Common myeloid progenitor, CD34-positive (primary cell): Measurements from ENCODE around the gene KMT2E.

Source experiments
- CTCF ChIA-PET: fragments of 350-600 bp; sonication (Branson Sonifier 250); formaldehyde crosslinking; loops from one replicate; lab custom pipeline; 2021; ENCODE audit warnings: antibody characterized with exemption; lab: Charles Lee
- POLR2A ChIA-PET: fragments of 350-600 bp; sonication (Branson Sonifier 250); formaldehyde crosslinking; loops from one replicate; lab custom pipeline; 2021; ENCODE audit warnings: antibody characterized with exemption; lab: Charles Lee
- DNase-seq, 3 donors: peaks; one replicate each; pipeline versions ENCODE4 v3.0.0 to v3.0.0-alpha.2; 2013
- H3K27ac ChIP-seq, 2 experiments: 1 replicate in 1 of 2; 2 replicates in 1 of 2; pipeline ENCODE4 v1.7.0; 2013; ENCODE audit warnings: inconsistent platforms in 2 of 2, low read length in 2 of 2, mild to moderate bottlenecking in 2 of 2, low read depth in 1 of 2, moderate library complexity in 1 of 2; ENCODE audit not compliant: severe bottlenecking in 2 of 2, insufficient read depth in 1 of 2, poor library complexity in 1 of 2
- H3K27me3 ChIP-seq, 5 experiments: replicated peaks in 2 of 5; 1 replicate in 3 of 5; 2 replicates in 2 of 5; pipeline versions ENCODE4 v1.6.1 to v1.7.0; 2013; ENCODE audit warnings: low read length in 4 of 5, mild to moderate bottlenecking in 2 of 5, moderate library complexity in 2 of 5, inconsistent platforms in 1 of 5; ENCODE audit not compliant: insufficient read depth in 5 of 5, control insufficient read depth in 4 of 5
- H3K36me3 ChIP-seq, 4 experiments: 1 replicate in 2 of 4; 2 replicates in 2 of 4; pipeline versions ENCODE4 v1.6.1 to v1.7.0; 2013; ENCODE audit warnings: low read length in 3 of 4, control low read depth in 1 of 4, mild to moderate bottlenecking in 1 of 4; ENCODE audit not compliant: control insufficient read depth in 4 of 4, insufficient read depth in 4 of 4
- H3K4me1 ChIP-seq, 4 experiments: 1 replicate in 3 of 4; 2 replicates in 1 of 4; pipeline versions ENCODE4 v1.6.1 to v1.7.1; 2013; ENCODE audit warnings: low read length in 3 of 4, mild to moderate bottlenecking in 3 of 4, control low read depth in 1 of 4, inconsistent platforms in 1 of 4, moderate library complexity in 1 of 4; ENCODE audit not compliant: control insufficient read depth in 4 of 4, insufficient read depth in 4 of 4; ENCODE audit errors: control extremely low read depth in 1 of 4
- H3K4me3 ChIP-seq, 7 experiments: 1 replicate in 4 of 7; 2 replicates in 3 of 7; pipeline versions ENCODE4 v1.5.1 to v1.7.0; 2013; ENCODE audit warnings: mild to moderate bottlenecking in 7 of 7, low read length in 6 of 7, moderate library complexity in 6 of 7, inconsistent platforms in 2 of 7, low read depth in 2 of 7, control low read depth in 1 of 7; ENCODE audit not compliant: insufficient read depth in 4 of 7, control insufficient read depth in 1 of 7; ENCODE audit errors: extremely low read depth in 1 of 7
- H3K9me3 ChIP-seq, 5 experiments: 1 replicate in 4 of 5; 2 replicates in 1 of 5; pipeline versions ENCODE4 v1.6.1 to v1.7.1; 2013; ENCODE audit warnings: low read length in 4 of 5, mild to moderate bottlenecking in 2 of 5, inconsistent platforms in 1 of 5, low read depth in 1 of 5, moderate library complexity in 1 of 5; ENCODE audit not compliant: control insufficient read depth in 4 of 5, insufficient read depth in 2 of 5; ENCODE audit errors: control extremely low read depth in 1 of 5
- WGBS: methylation state at CpG from one replicate; pipeline ENCODE4 v1.1.5; 2013; ENCODE audit not compliant: insufficient coverage; 5-methylcytosine and 5-hydroxymethylcytosine counted together

KMT2E gene

GRCh38 chr7:105151152-105151551 lies 137.1 kb downstream of the KMT2E start:
- H3K4me3 ChIP-seq = no peak overlapping the region
- ChIA-PET CTCF (interaction anchor here (0.6 kb wide), 1 partner anchor 315 kb away, joined by 3 read pairs; no protein-coding TSS in a partner anchor), POLR2A (no interaction called here)
- no CpG with 5 or more reads among the region's 3 CpGs for WGBS
- peaks cover 2 to 11% (median 6%) of the 10 kb centered on the region in 4 experiments for H3K36me3 ChIP-seq
- H3K4me1 ChIP-seq = peaks cover 0 to 3% (median 1%) of the 10 kb centered on the region in 4 experiments
- no peak overlapping the region for H3K27ac ChIP-seq
- DNase-seq = no peak
- no peaks in the 10 kb centered on the region for H3K9me3 ChIP-seq
- H3K27me3 ChIP-seq = no peaks in the 10 kb centered on the region

- POLR2A ChIA-PET = no interaction called here
Observed at GRCh38 chr7:105153531-105153930, 139.5 kb downstream of the KMT2E start.

GRCh38 chr7:105154084-105154483 lies 140.1 kb downstream of the KMT2E start:
- Histone ChIP-seq H3K4me1 (peaks cover 0 to 3% (median 1%) of the 10 kb centered on the region in 4 experiments), H3K4me3 (no peak overlapping the region), H3K9me3 (no peaks in the 10 kb centered on the region), H3K27me3 (no peaks in the 10 kb centered on the region), H3K36me3 (peaks cover 0 to 16% (median 8%) of the 10 kb centered on the region in 4 experiments), H3K27ac (no peak overlapping the region)
- no CpG with 5 or more reads among the region's 2 CpGs for WGBS
- ChIA-PET POLR2A (no interaction called here), CTCF (interaction anchor here (0.6 to 1.6 kb wide), 5 partner anchors 9 to 184 kb away, joined by 3 to 6 read pairs (median 3); no protein-coding TSS in a partner anchor)
- DNase-seq = no peak

More at GRCh38 chr7:105153531-105153930, 139.5 kb downstream of the KMT2E start:
- 100% methylated on average over 3 of the region's 6 CpGs for WGBS
- CTCF ChIA-PET = interaction anchor here (0.5 to 1.6 kb wide), 5 partner anchors 10 to 185 kb away, joined by 3 to 6 read pairs (median 3); no protein-coding TSS in a partner anchor
- H3K4me3 ChIP-seq = no peak overlapping the region
- no peaks in the 10 kb centered on the region for H3K9me3 ChIP-seq
- H3K4me1 ChIP-seq = peaks cover 0 to 3% (median 1%) of the 10 kb centered on the region in 4 experiments
- DNase-seq = no peak
- no peaks in the 10 kb centered on the region for H3K27me3 ChIP-seq
- peaks cover 0 to 16% (median 7%) of the 10 kb centered on the region in 4 experiments for H3K36me3 ChIP-seq
- H3K27ac ChIP-seq = no peak overlapping the region

- Histone ChIP-seq H3K27me3 (no peaks in the 10 kb centered on the region), H3K27ac (no peak overlapping the region), H3K4me3 (no peak overlapping the region), H3K36me3 (peaks cover 2 to 17% (median 8%) of the 10 kb centered on the region in 4 experiments), H3K9me3 (no peaks in the 10 kb centered on the region), H3K4me1 (peaks cover 0 to 3% (median 1%) of the 10 kb centered on the region in 4 experiments)
- CTCF ChIA-PET = interaction anchor here (2.4 kb wide), 1 partner anchor 11 kb away, joined by 7 read pairs; no protein-coding TSS in a partner anchor
- POLR2A ChIA-PET = no interaction called here
- DNase-seq = no peak
- 82% methylated on average over 1 of the region's 2 CpGs for WGBS
Observed at GRCh38 chr7:105156731-105157130, 142.7 kb downstream of the KMT2E start.

GRCh38 chr7:105157278-105157677 lies 143.3 kb downstream of the KMT2E start:
- no peak for DNase-seq
- Histone ChIP-seq H3K4me1 (peaks cover 0 to 3% (median 1%) of the 10 kb centered on the region in 4 experiments), H3K9me3 (no peaks in the 10 kb centered on the region), H3K27me3 (no peaks in the 10 kb centered on the region), H3K36me3 (peaks cover 2 to 17% (median 8%) of the 10 kb centered on the region in 4 experiments), H3K27ac (no peak overlapping the region), H3K4me3 (no peak overlapping the region)
- CTCF ChIA-PET = interaction anchor here (2.4 kb wide), 1 partner anchor 11 kb away, joined by 7 read pairs; no protein-coding TSS in a partner anchor
- 95% methylated on average over 2 of the region's 3 CpGs for WGBS
- POLR2A ChIA-PET = interaction anchor here (0.6 kb wide), 1 partner anchor 117 kb away, joined by 6 read pairs; no protein-coding TSS in a partner anchor

GRCh38 chr7:105161366-105161765 lies 147.4 kb downstream of the KMT2E start:
- no CpG with 5 or more reads among the region's 1 CpG for WGBS
- H3K9me3 ChIP-seq = no peaks in the 10 kb centered on the region
- ChIA-PET POLR2A (interaction anchor here (0.6 kb wide), 1 partner anchor 112 kb away, joined by 4 read pairs; no protein-coding TSS in a partner anchor), CTCF (interaction anchor here (1.0 kb wide), 1 partner anchor 45 kb away, joined by 3 read pairs; no protein-coding TSS in a partner anchor)
- DNase-seq = no peak
- H3K4me1 ChIP-seq = no peaks in the 10 kb centered on the region
- no peaks in the 10 kb centered on the region for H3K27me3 ChIP-seq
- H3K36me3 ChIP-seq = peaks cover 11 to 30% (median 23%) of the 10 kb centered on the region in 4 experiments
- H3K4me3 ChIP-seq = no peak overlapping the region
- H3K27ac ChIP-seq = no peak overlapping the region
